HEK293 (cell line): Measurements from ENCODE around the gene KRT17.

Source experiments
- CTCF ChIA-PET: fragments of 350-600 bp; formaldehyde crosslinking; extraction: SDS; loops from one replicate; lab custom pipeline; 2021; ENCODE audit warnings: antibody characterized with exemption; lab: Yijun Ruan, JAX
- POLR2A ChIA-PET: fragments of 300-600 bp; formaldehyde crosslinking; extraction: SDS; loops from one replicate; lab custom pipeline; 2020; ENCODE audit warnings: antibody characterized with exemption, inconsistent platforms; lab: Yijun Ruan, JAX
- H3K27ac ChIP-seq: fragments of 200-500 bp; sonication (Bioruptor generic); 2 replicates; pipeline ENCODE4 v1.5.1; 2014; ENCODE audit warnings: low read depth, low read length, control low read depth, inconsistent platforms; ENCODE audit errors: extremely low read depth
- H3K36me3 ChIP-seq, 2 experiments: fragments of 200-500 bp in 1 of 2; sonication (Bioruptor generic) in 1 of 2; 1 replicate in 1 of 2; 2 replicates in 1 of 2; pipeline ENCODE4 v1.5.1; 2014 to 2017; ENCODE audit warnings: inconsistent platforms in 2 of 2, low read length in 2 of 2; ENCODE audit not compliant: control insufficient read depth in 2 of 2, insufficient read depth in 1 of 2
- H3K4me1 ChIP-seq: fragments of 200-500 bp; sonication (Bioruptor generic); 2 replicates; pipeline ENCODE4 v1.5.1; 2014; ENCODE audit warnings: mild to moderate bottlenecking, low read length, inconsistent platforms; ENCODE audit not compliant: control insufficient read depth, insufficient read depth
- H3K4me3 ChIP-seq: 2 replicates; pipeline ENCODE4 v1.5.1; 2011; ENCODE audit warnings: low read depth, mild to moderate bottlenecking, control low read depth, low read length, moderate library complexity
- H3K9me3 ChIP-seq: fragments of 200-500 bp; sonication (Bioruptor generic); 2 replicates; pipeline ENCODE4 v1.5.1; 2014; ENCODE audit warnings: low read depth, low read length, inconsistent platforms; ENCODE audit not compliant: control insufficient read depth, insufficient read depth
- CTCF ChIP-seq: fragments of 450-650 bp; formaldehyde crosslinking; IDR thresholded peaks from 2 replicates; pipeline ENCODE4 v1.5.1; 2016; ENCODE audit warnings: missing biosample characterization, missing genetic modification characterization
- IKZF3 ChIP-seq: fragments of 450-650 bp; IDR thresholded peaks from 2 replicates; pipeline ENCODE4 v1.5.0; 2018; ENCODE audit warnings: missing biosample characterization, mild to moderate bottlenecking, missing genetic modification characterization, moderate library complexity
- PRDM10 ChIP-seq: fragments of 450-650 bp; formaldehyde crosslinking; IDR thresholded peaks from 2 replicates; pipeline ENCODE4 v1.5.1; 2016; ENCODE audit warnings: missing biosample characterization, missing genetic modification characterization
- SP3 ChIP-seq: fragments of 450-650 bp; formaldehyde crosslinking; IDR thresholded peaks from 2 replicates; pipeline ENCODE4 v1.5.1; 2016; ENCODE audit warnings: missing biosample characterization, missing genetic modification characterization
- ZBTB17 ChIP-seq: fragments of 450-650 bp; formaldehyde crosslinking; IDR thresholded peaks from 2 replicates; pipeline ENCODE4 v1.5.1; 2016; ENCODE audit warnings: missing biosample characterization, missing genetic modification characterization
- ZBTB44 ChIP-seq: fragments of 450-650 bp; IDR thresholded peaks from 2 replicates; pipeline ENCODE4 v1.5.1; 2018; ENCODE audit warnings: missing biosample characterization, mild to moderate bottlenecking, missing genetic modification characterization
- ZBTB7A ChIP-seq: fragments of 450-650 bp; formaldehyde crosslinking; IDR thresholded peaks from 2 replicates; pipeline ENCODE4 v1.5.1; 2016; ENCODE audit warnings: low read depth, missing biosample characterization, missing genetic modification characterization
- ZNF239 ChIP-seq: fragments of 450-650 bp; formaldehyde crosslinking; IDR thresholded peaks from 2 replicates; pipeline ENCODE4 v1.5.1; 2016; ENCODE audit warnings: missing biosample characterization, missing genetic modification characterization
- ZNF335 ChIP-seq: fragments of 450-650 bp; formaldehyde crosslinking; conservative IDR thresholded peaks from 2 replicates; pipeline ENCODE4 v1.5.1; 2016; ENCODE audit warnings: missing biosample characterization, missing genetic modification characterization
- ZNF394 ChIP-seq: fragments of 450-650 bp; formaldehyde crosslinking; IDR thresholded peaks from 2 replicates; pipeline ENCODE4 v1.5.1; 2016; ENCODE audit warnings: missing biosample characterization, missing genetic modification characterization, mild to moderate bottlenecking, moderate library complexity, borderline replicate concordance
- ZNF560 ChIP-seq: fragments of 450-650 bp; formaldehyde crosslinking; IDR thresholded peaks from 2 replicates; pipeline ENCODE4 v1.5.1; 2017; ENCODE audit warnings: missing biosample characterization, missing genetic modification characterization, borderline replicate concordance
- ZNF654 ChIP-seq: fragments of 450-650 bp; formaldehyde crosslinking; IDR thresholded peaks from 2 replicates; pipeline ENCODE4 v1.5.1; 2016; ENCODE audit warnings: low read depth, missing biosample characterization, missing genetic modification characterization
- ZNF830 ChIP-seq: fragments of 450-650 bp; IDR thresholded peaks from 2 replicates; pipeline ENCODE4 v1.5.0; 2018; ENCODE audit warnings: missing biosample characterization, missing genetic modification characterization, low read depth, mild to moderate bottlenecking, moderate library complexity
- ZNF837 ChIP-seq: fragments of 450-650 bp; formaldehyde crosslinking; IDR thresholded peaks from 2 replicates; pipeline ENCODE4 v1.5.1; 2016; ENCODE audit warnings: missing biosample characterization, missing genetic modification characterization
- ZSCAN16 ChIP-seq: fragments of 450-650 bp; formaldehyde crosslinking; IDR thresholded peaks from 2 replicates; pipeline ENCODE4 v1.5.1; 2016; ENCODE audit warnings: missing biosample characterization, missing genetic modification characterization
- ZSCAN30 ChIP-seq: fragments of 450-650 bp; IDR thresholded peaks from 2 replicates; pipeline ENCODE4 v1.5.1; 2018; ENCODE audit warnings: missing biosample characterization, mild to moderate bottlenecking, missing genetic modification characterization, moderate library complexity

The KRT17 gene

GRCh38 chr17:41579484-41580243 is 44.7 kb downstream of the KRT17 start:
- Histone ChIP-seq H3K9me3 (no peaks in the 10 kb centered on the region), H3K4me1 (no peaks in the 10 kb centered on the region; the same call in 1 of the 2 replicates), H3K36me3 (no peaks in the 10 kb centered on the region)
- TF ChIP-seq ZNF394 (tag by site-specific recombination) (no peak), PRDM10 (peak; percentile 84; the same call in 1 of the 2 replicates), CTCF (peak; percentile 89), ZSCAN16 (tag by site-specific recombination) (no peak), ZNF560 (tag by site-specific recombination) (no peak), IKZF3 (tag by site-specific recombination) (peak; percentile 33; the same call in 1 of the 2 replicates), ZBTB7A (tag by site-specific recombination) (no peak), ZNF830 (no peak), ZSCAN30 (tag by site-specific recombination) (peak; percentile 71; the same call in 1 of the 2 replicates), ZBTB17 (tag by site-specific recombination) (peak; percentile 76), ZBTB44 (tag by site-specific recombination) (no peak), ZNF654 (peak; percentile 58), SP3 (peak; percentile 46; the same call in 1 of the 2 replicates), ZNF837 (tag by site-specific recombination) (no peak)
- TF ChIP-seq, all 188 proteins: peak for 7
- Histone ChIP-seq H3K4me3 (no peak overlapping the region), H3K27ac (no peak overlapping the region)
- ChIA-PET CTCF (interaction anchor here (0.6 to 2.9 kb wide), 39 partner anchors 8 to 1046 kb away, joined by 3 to 63 read pairs (median 3); partner anchors contain the start of gene KRTAP3-2), POLR2A (interaction anchor here (0.9 to 1.3 kb wide), 4 partner anchors 13 to 110 kb away, joined by 4 to 8 read pairs (median 6); partner anchors contain the start of gene EIF1)

GRCh38 chr17:41578971-41579370 is 45.4 kb downstream of the KRT17 start:
- Histone ChIP-seq H3K4me1 (no peaks in the 10 kb centered on the region; the same call in 1 of the 2 replicates), H3K9me3 (no peaks in the 10 kb centered on the region), H3K36me3 (no peaks in the 10 kb centered on the region), H3K27ac (no peak overlapping the region), H3K4me3 (no peak overlapping the region)
- peak; percentile 55 for TF ChIP-seq ZNF335 (tag by site-specific recombination)
- no peak for TF ChIP-seq ZNF239 (tag by site-specific recombination)
- POLR2A ChIA-PET: interaction anchor here (0.9 to 1.3 kb wide), 4 partner anchors 13 to 111 kb away, joined by 4 to 8 read pairs (median 6); partner anchors contain the start of gene EIF1
- CTCF ChIA-PET: interaction anchor here (0.6 to 2.9 kb wide), 36 partner anchors 8 to 1046 kb away, joined by 3 to 63 read pairs (median 3); partner anchors contain the start of gene KRTAP3-2
